Heart left ventricle (tissue), 11 donors: Measurements from ENCODE around the gene STX8. TPM values are rescaled to one million over a fixed set of nuclear protein-coding genes. Genes with fewer than 3 reads are reported as not detected.

Source experiments
- polyA plus RNA-seq, 2 donors: library from polyadenylated mRNA; stranded (reverse); fragments of 200-250 nt; gene quantifications; one replicate each; pipeline ENCODE4 v1.2.3, GENCODE V29; 2013
- total RNA-seq, 9 donors: library from RNA; depleted of rRNA in 2 of 9; stranded (reverse); fragments of >200 nt in 2 of 9; fragmentation: NEBNext Ultra II Directional in 3 of 9; extraction: Animal tissue kit (Norgen Biotek cat#: 25700) in 3 of 9; gene quantifications; one replicate each; pipeline versions ENCODE4 v1.1.0 to v1.2.4, GENCODE V29; 2016 to 2023
- donor health status: ischemic (EF 13 %, LVEDD 7.1; RV severe dilation, severe dysfunction).
- donor health status: healthy with polysubstance abuse.
- donor health status: DM: no; HTN: yes; CAD: no.
- donor health status: DM: no; HTN: no; CAD: no.
- donor health status: ischemic (EF 25% LVEDD 5.7; RV mildly dilated, moderate dysfunction).
- donor health status: healthy.
- donor health status: DM: yes; HTN: yes; CAD: no.
- donor health status: PGD.
- donor health status: nonischemic (EF 23%, LVEDD 6.1; RV moderate dilation, normal function).

STX8 gene
- total and polyA plus RNA-seq, 11 donors, result 43.2 to 86.0 (median 62.3) TPM

Other genes with a start within 250 kb of the STX8 start
- under 1 TPM in 1 of 9 donors, not detected in 8; 0.87 TPM for gene CFAP52, start 822 bp upstream of the STX8 start, total RNA-seq
- not detected for gene CFAP52, start 822 bp upstream of the STX8 start, polyA plus RNA-seq
- gene USP43, start 69.7 kb upstream of the STX8 start, total RNA-seq, result under 1 TPM in 3 of 9 donors, not detected in 6; 0.12 to 0.41 (median 0.16) TPM
- gene USP43, start 69.7 kb upstream of the STX8 start, polyA plus RNA-seq, result under 1 TPM in 1 of 2 donors, not detected in 1; 0.01 TPM
- gene DHRS7C, start 215.8 kb upstream of the STX8 start, total RNA-seq, result 10 to 100 TPM in 8 of 9 donors, 1 to 10 TPM in 1; 1.8 to 71.2 (median 23.4) TPM
- 10 to 100 TPM; 11.3 to 38.6 TPM for gene DHRS7C, start 215.8 kb upstream of the STX8 start, polyA plus RNA-seq
- not detected for gene GSG1L2, start 246.3 kb upstream of the STX8 start, total RNA-seq
- not detected for gene GSG1L2, start 246.3 kb upstream of the STX8 start, polyA plus RNA-seq